ENCODE measurements around the gene MROH2B.

- no peak for TF ChIP-seq TAF1 (IDR thresholded peaks at IDR 0.05; ENCODE audit: low read depth, low read length)
- TF ChIP-seq POLR2A (IDR thresholded peaks at IDR 0.05; ENCODE audit: low read depth, low read length) = no peak
- TF ChIP-seq POLR2AphosphoS5 (IDR thresholded peaks at IDR 0.05; ENCODE audit: low read depth, low read length) = no peak
Measured at GRCh38 chr5:40987349-40987748, 83.8 kb downstream of the MROH2B start.
